ENCODE measurements around the gene OR1S2. TPM values are rescaled to one million over a fixed set of nuclear protein-coding genes. Genes with fewer than 3 reads are reported as not detected.

Gene OR1S2
- total RNA-seq, 1 donor from 2014 or later = not detected

DNA sequence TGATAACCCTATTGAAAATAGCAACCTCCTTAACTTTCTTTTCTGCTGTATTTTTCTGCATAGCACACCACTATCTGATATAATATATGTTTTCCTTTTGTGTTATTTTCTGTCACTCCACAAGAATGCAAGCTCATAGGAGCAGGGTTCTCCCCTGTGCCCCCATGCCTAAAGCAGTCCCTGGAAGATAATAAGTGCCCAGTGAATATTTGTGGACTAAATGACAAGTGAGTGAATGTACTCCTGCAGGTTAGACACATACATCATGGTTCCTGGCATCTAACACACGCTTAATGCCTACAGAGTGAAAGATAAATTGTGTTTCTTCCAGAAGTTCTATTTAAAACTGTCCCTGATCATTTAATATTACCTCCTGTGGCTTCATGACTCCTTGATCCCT is 39.0 kb downstream of the OR1S2 start:
- no peaks in the 10 kb centered on the region for H3K36me3 Mint-ChIP-seq (ENCODE audit: low read depth, unreplicated experiment)
- no peaks in the 10 kb centered on the region for H3K9me3 Mint-ChIP-seq (ENCODE audit: unreplicated experiment)
- TF ChIP-seq, protein P1, sequence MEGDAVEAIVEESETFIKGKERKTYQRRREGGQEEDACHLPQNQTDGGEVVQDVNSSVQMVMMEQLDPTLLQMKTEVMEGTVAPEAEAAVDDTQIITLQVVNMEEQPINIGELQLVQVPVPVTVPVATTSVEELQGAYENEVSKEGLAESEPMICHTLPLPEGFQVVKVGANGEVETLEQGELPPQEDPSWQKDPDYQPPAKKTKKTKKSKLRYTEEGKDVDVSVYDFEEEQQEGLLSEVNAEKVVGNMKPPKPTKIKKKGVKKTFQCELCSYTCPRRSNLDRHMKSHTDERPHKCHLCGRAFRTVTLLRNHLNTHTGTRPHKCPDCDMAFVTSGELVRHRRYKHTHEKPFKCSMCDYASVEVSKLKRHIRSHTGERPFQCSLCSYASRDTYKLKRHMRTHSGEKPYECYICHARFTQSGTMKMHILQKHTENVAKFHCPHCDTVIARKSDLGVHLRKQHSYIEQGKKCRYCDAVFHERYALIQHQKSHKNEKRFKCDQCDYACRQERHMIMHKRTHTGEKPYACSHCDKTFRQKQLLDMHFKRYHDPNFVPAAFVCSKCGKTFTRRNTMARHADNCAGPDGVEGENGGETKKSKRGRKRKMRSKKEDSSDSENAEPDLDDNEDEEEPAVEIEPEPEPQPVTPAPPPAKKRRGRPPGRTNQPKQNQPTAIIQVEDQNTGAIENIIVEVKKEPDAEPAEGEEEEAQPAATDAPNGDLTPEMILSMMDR (IDR thresholded peaks at IDR 0.05; ENCODE audit: unreplicated experiment) = no peak
- H3K4me3 Mint-ChIP-seq (ENCODE audit: unreplicated experiment) = no peak overlapping the region
- no peaks in the 10 kb centered on the region for H3K4me1 Mint-ChIP-seq (ENCODE audit: unreplicated experiment)
- DNase-seq (ENCODE audit: low spot score) = no peak
- no peaks in the 10 kb centered on the region for H3K27me3 Mint-ChIP-seq (ENCODE audit: unreplicated experiment)
- no peak overlapping the region for H3K27ac Mint-ChIP-seq (ENCODE audit: unreplicated experiment)

DNA sequence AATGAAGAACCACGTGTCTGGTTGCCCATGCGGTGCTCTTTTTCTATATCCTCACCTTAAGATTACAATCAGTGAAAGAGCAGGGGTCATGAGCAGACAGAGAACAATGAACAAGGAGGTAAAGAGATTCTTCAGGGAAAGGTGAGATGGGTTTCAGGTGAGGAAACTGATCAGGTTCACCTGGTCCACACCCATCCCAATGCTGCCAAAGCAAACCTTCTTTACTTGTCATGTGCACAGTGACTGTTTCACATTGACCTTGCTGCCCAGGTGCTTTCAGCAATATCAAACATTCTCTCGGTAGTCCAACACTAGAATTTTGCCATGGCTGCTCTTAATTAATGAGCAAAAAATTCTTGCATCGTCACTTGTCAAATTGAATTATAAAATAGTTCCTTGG is 39.6 kb downstream of the OR1S2 start:
- no peaks in the 10 kb centered on the region for H3K27me3 Mint-ChIP-seq (ENCODE audit: unreplicated experiment)
- no peaks in the 10 kb centered on the region for H3K9me3 Mint-ChIP-seq (ENCODE audit: unreplicated experiment)
- DNase-seq (ENCODE audit: low spot score) = no peak
- no peaks in the 10 kb centered on the region for H3K36me3 Mint-ChIP-seq (ENCODE audit: low read depth, unreplicated experiment)
- no peak overlapping the region for H3K27ac Mint-ChIP-seq (ENCODE audit: unreplicated experiment)
- TF ChIP-seq, protein P1 (IDR thresholded peaks at IDR 0.05; ENCODE audit: unreplicated experiment) = no peak
- no peak overlapping the region for H3K4me3 Mint-ChIP-seq (ENCODE audit: unreplicated experiment)
- no peaks in the 10 kb centered on the region for H3K4me1 Mint-ChIP-seq (ENCODE audit: unreplicated experiment)

Other genes starting within 250 kb of the OR1S2 start
- not detected for gene OR9Q1, start 180.3 kb downstream of the OR1S2 start, total RNA-seq (ENCODE audit: unreplicated experiment)
- not detected for gene OR6Q1, start 173.2 kb downstream of the OR1S2 start, total RNA-seq (ENCODE audit: unreplicated experiment)
- gene OR9I1, start 78.6 kb downstream of the OR1S2 start, total RNA-seq (ENCODE audit: unreplicated experiment) = not detected
- not detected for gene OR9Q2, start 15.1 kb downstream of the OR1S2 start, total RNA-seq (ENCODE audit: unreplicated experiment)
- not detected for gene OR1S1, start 8.6 kb upstream of the OR1S2 start, total RNA-seq (ENCODE audit: unreplicated experiment)
- not detected for gene OR10Q1, start 24.8 kb upstream of the OR1S2 start, total RNA-seq (ENCODE audit: unreplicated experiment)
- gene OR10W1, start 64.1 kb upstream of the OR1S2 start, total RNA-seq (ENCODE audit: unreplicated experiment) = not detected
- not detected for gene OR5B17, start 154.9 kb upstream of the OR1S2 start, total RNA-seq (ENCODE audit: unreplicated experiment)
- not detected for gene OR5B3, start 202.7 kb upstream of the OR1S2 start, total RNA-seq (ENCODE audit: unreplicated experiment)
- not detected for gene OR5B2, start 224.0 kb upstream of the OR1S2 start, total RNA-seq (ENCODE audit: unreplicated experiment)
- not detected for gene OR5B12, start 238.1 kb upstream of the OR1S2 start, total RNA-seq (ENCODE audit: unreplicated experiment)